22Rv1 (cell line): Measurements from ENCODE around the gene KBTBD12.

Experiments used
- CTCF ChIP-seq: fragments of 450-650 bp; IDR thresholded peaks from 2 replicates; pipeline ENCODE4 v1.5.1; 2017; ENCODE audit warnings: mild to moderate bottlenecking
- ZFX ChIP-seq: fragments of 450-650 bp; IDR thresholded peaks from 2 replicates; pipeline ENCODE4 v1.6.1; 2017; ENCODE audit warnings: antibody characterized with exemption, borderline replicate concordance

GRCh38 chr3:127865941-127866340, 49.1 kb upstream of the KBTBD12 start:
- TF ChIP-seq CTCF (no peak), ZFX (no peak)
